GM10248 (cell line): ENCODE results near the gene CCDC183.

Experiments used
- CTCF ChIA-PET: fragments of 300-600 bp; sonication (Branson Sonifier 250); formaldehyde crosslinking; extraction: SDS; loops from one replicate; lab custom pipeline; 2021; ENCODE audit warnings: antibody characterized with exemption; lab: Yijun Ruan, JAX
- POLR2A ChIA-PET: fragments of 350-650 bp; sonication (Branson Sonifier 250); formaldehyde crosslinking; extraction: SDS; loops from one replicate; lab custom pipeline; 2020; ENCODE audit warnings: antibody characterized with exemption; lab: Yijun Ruan, JAX
- DNase-seq: peaks from one replicate; pipeline ENCODE4 v3.0.0; 2012; ENCODE audit errors: extremely low spot score
- TF ChIP-seq, protein P1 (sequence below): IDR thresholded peaks from 2 replicates; pipeline ENCODE4 v1.5.1; 2012; ENCODE audit warnings: mild to moderate bottlenecking, low read depth; ENCODE audit errors: extremely low read depth, missing control alignments, control extremely low read depth

CCDC183 gene

DNA sequence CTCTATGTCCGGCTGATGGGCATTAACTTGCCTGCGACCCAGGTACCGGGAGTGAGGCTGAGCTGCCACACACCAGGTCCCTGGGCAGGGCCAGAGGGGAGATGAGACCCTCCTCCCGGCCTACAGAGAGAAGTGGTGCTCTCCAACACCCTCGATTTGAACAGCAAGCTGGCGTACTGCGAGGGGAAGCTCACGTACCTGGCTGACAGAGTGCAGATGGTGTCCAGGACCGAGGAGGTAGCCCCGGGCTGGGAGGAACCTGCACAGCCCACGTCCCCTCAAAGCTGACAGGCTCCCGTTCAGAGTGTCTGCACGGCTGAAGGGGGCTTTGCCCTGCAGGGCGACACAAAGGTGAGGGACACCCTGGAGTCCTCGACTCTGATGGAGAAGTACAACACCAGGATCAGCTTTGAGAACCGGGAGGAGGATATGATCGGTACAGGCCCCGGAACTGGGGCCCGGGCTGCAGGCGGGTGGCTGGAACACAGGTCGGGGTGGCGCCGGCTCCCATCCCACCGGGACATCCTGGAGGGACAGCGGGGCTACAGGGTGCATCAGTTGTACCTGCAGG is 10.6 kb downstream of the CCDC183 start:
- DNase-seq, result no peak
- POLR2A ChIA-PET, result interaction anchor here (0.9 kb wide), 1 partner anchor 436 kb away, joined by 3 read pairs; no protein-coding TSS in a partner anchor
- TF ChIP-seq, protein P1, sequence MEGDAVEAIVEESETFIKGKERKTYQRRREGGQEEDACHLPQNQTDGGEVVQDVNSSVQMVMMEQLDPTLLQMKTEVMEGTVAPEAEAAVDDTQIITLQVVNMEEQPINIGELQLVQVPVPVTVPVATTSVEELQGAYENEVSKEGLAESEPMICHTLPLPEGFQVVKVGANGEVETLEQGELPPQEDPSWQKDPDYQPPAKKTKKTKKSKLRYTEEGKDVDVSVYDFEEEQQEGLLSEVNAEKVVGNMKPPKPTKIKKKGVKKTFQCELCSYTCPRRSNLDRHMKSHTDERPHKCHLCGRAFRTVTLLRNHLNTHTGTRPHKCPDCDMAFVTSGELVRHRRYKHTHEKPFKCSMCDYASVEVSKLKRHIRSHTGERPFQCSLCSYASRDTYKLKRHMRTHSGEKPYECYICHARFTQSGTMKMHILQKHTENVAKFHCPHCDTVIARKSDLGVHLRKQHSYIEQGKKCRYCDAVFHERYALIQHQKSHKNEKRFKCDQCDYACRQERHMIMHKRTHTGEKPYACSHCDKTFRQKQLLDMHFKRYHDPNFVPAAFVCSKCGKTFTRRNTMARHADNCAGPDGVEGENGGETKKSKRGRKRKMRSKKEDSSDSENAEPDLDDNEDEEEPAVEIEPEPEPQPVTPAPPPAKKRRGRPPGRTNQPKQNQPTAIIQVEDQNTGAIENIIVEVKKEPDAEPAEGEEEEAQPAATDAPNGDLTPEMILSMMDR, result no peak
- CTCF ChIA-PET, result interaction anchor here (0.7 to 3.5 kb wide), 12 partner anchors 9 to 223 kb away, joined by 3 to 26 read pairs (median 5); partner anchors contain the start of genes AJM1 and TMEM141

DNA sequence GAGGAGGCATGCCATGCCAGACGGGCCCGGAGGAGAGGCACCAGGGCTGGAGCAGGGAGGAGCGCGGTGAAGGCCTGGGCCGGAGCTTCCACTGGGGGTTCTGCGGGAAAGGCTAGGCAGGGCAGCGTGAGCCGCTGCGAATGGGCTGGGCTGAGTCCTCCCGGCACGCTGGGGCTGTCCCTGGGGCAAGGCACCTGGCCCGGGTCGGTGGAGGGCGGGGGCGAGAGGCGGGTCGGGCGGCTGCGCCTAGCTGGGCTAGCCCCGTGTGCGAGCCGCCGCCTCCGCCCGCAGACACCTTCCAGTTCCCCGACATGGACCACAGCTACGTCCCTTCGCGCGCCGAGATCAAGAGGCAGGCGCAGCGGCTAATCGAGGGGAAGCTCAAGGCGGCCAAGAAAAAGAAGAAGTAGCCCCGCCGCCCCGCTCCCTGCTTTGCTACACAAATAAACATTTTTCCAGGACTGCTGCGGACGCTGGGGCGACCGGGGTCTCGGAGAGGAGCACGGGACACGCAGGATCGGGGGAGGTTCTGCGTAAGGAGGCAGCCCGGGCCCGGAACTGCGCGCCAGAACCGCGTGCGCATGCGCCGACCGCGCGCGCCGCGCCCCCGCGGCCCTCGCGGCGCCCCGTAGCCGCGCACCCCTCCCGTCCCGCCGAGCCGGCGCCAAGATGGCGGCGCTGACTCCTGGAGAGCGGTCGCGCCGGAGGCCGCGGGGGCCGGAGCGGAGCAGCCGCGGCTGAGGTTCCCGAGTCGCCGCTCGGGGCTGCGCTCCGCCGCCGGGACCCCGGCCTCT is 11.3 kb downstream of the CCDC183 start, which contains the start of gene RABL6:
Gene RABL6 (plus strand): TSS at position 668 of the 794 bp plus-strand sequence. CDS start 249 bp downstream, outside the sequence.
- TF ChIP-seq, protein P1, result no peak
- ChIA-PET POLR2A (no interaction called here), CTCF (interaction anchor here (0.7 to 3.5 kb wide), 10 partner anchors 8 to 222 kb away, joined by 3 to 26 read pairs (median 5); partner anchors contain the start of genes AJM1, FBXW5 and TMEM141)
- DNase-seq, result peak; percentile 97

DNA sequence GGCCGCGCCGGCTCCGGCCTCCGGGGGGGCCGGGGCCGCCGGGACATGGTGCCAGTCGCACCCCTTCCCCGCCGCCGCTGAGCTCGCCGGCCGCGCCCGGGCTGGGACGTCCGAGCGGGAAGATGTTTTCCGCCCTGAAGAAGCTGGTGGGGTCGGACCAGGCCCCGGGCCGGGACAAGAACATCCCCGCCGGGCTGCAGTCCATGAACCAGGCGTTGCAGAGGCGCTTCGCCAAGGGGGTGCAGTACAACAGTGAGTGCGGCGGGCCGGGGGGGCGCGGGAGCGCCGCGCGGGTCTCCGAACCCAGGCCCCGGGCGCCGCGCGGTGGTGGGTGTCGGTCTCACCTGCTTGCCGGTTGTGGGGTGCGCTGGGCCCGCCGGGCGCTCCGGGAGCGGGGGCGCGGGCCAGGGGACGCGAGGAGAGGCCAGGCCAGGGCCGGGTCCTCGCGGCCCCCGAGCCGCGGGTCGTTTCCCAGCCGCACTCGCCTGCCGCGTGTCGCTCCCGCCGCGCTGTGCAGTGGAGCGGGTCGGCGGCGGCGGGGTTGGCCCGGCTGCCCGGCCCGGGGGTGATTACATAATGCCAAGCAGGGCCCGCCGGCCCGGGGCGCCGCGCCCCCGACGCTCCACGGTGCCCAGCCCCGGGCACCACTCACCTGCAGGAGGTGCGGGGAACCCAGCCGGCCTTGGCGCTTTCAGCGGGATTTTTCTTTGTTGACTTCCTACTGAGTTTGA is 12.1 kb downstream of the CCDC183 start:
- CTCF ChIA-PET, result interaction anchor here (0.7 to 3.5 kb wide), 11 partner anchors 11 to 221 kb away, joined by 3 to 26 read pairs (median 4); partner anchors contain the start of genes AJM1 and FBXW5
- POLR2A ChIA-PET, result no interaction called here
- TF ChIP-seq, protein P1, result peak; percentile 15
- DNase-seq, result no peak

DNA sequence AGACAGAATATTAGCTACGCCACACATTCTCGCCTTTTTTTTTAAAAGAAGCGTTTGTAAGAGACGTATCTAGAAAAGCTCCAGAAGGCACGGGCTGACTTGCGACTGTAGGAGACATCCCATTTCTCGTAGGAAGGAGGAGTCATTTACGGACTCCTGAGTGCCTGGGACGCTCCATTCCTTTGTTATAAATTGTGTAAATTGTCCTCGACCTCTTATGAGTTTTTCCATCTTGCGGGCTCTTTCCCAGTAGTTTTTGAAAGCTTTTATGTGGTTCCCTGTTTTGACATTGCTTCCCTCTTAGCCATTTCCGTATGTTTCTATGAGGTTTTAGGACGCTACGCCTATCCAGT is 12.6 kb downstream of the CCDC183 start:
- DNase-seq, result no peak
- TF ChIP-seq, protein P1, result no peak
- CTCF ChIA-PET, result interaction anchor here (0.9 to 3.5 kb wide), 6 partner anchors 10 to 220 kb away, joined by 3 to 26 read pairs (median 3); partner anchors contain the start of gene AJM1
- POLR2A ChIA-PET, result no interaction called here

DNA sequence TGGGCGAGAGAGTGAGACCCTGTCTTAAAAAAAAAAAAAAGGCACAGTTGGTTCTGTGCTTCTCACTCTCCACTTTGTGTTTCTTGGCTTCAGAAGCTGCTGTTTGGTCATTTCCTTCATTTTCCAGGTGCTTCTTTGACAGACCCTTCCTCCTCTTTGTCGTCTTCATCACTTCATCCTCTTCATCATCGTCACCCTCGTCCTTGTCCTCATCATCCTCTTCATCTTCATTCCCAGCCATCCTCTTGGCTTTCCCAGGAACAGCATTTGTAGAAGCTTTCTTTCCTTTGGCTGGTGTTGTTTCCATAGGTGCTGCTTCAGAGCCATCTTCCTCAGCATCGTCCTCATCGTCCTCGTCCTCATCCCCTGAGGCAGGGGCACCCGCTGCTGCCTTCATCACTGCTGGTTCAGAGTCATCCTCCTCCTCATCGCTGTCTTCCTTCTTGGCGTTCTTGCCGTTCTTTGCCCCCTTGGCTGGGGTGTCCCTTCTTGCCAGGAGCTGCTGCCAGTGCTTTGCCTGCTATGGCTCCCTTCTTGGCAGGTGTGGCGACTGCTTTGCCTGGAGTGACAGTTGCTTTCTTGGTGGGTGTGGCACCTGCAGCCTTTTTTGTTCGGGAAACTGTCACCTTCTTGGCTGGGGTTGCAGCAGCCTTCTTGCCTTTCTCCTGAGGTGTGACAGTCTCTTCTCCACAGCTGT is 18.7 kb downstream of the CCDC183 start:
- TF ChIP-seq, protein P1, result no peak
- DNase-seq, result no peak
- ChIA-PET CTCF (interaction anchor here (0.7 to 10.6 kb wide), 5 partner anchors 9 to 55 kb away, joined by 3 to 77 read pairs (median 3); partner anchors contain the start of gene AJM1), POLR2A (no interaction called here)
